Prostate gland (tissue), 2 donors: ENCODE measurements around the gene OR2T12. TPM values are rescaled to one million over a fixed set of nuclear protein-coding genes. Genes with fewer than 3 reads are reported as not detected.
A peak's percentile ranks its signal among the peaks of the same experiment; 100 is the strongest.
"Not testable (repeated sequence)": the region's sequence is repeated elsewhere in the genome, so short reads cannot be mapped to it uniquely, and the experiment has no call there.

Source experiments
- DNase-seq: peaks from one replicate; pipeline ENCODE4 v3.0.0-alpha.2; 2019; ENCODE audit warnings: low spot score
- H3K27ac ChIP-seq, 2 donors: fragments of 200-600 bp; sonication (generic); 2 replicates each; pipeline ENCODE4 v1.5.1; 2017 to 2019
- H3K27me3 ChIP-seq: fragments of 200-600 bp; sonication (generic); replicated peaks from 2 replicates; pipeline ENCODE4 v1.5.1; 2019; ENCODE audit not compliant: insufficient read depth
- H3K36me3 ChIP-seq, 2 donors: fragments of 200-600 bp; sonication (generic); 1 replicate in 1 of 2; 2 replicates in 1 of 2; pipeline versions ENCODE4 v1.5.1 to v1.8.1; 2017 to 2019
- H3K4me1 ChIP-seq: fragments of 200-600 bp; sonication (generic); replicated peaks from 2 replicates; pipeline ENCODE4 v1.5.1; 2019
- H3K4me3 ChIP-seq, 2 donors: fragments of 200-600 bp; sonication (generic); 2 replicates each; pipeline ENCODE4 v1.5.1; 2017 to 2019
- H3K9me3 ChIP-seq: fragments of 200-600 bp; sonication (generic); 2 replicates; pipeline ENCODE4 v1.5.1; 2017
- CTCF ChIP-seq, 4 experiments: fragments of 200-600 bp in 2 of 4; fragments of 450-650 bp in 2 of 4; sonication (generic) in 2 of 4; IDR thresholded peaks; 1 replicate in 3 of 4; 2 replicates in 1 of 4; pipeline ENCODE4 v1.5.1; 2016 to 2019; ENCODE audit warnings: antibody characterized with exemption in 4 of 4, mild to moderate bottlenecking in 2 of 4, moderate library complexity in 2 of 4
- POLR2A ChIP-seq: fragments of 450-650 bp; IDR thresholded peaks from one replicate; pipeline ENCODE4 v1.6.1; 2016; ENCODE audit warnings: antibody characterized with exemption, mild to moderate bottlenecking
- POLR2AphosphoS5 ChIP-seq: sonication (generic); formaldehyde crosslinking; IDR thresholded peaks from one replicate; pipeline ENCODE4 v1.6.1; 2017; ENCODE audit warnings: antibody characterized with exemption
- WGBS: methylation state at CpG from one replicate; pipeline ENCODE4 v1.1.5; 2018; 5-methylcytosine and 5-hydroxymethylcytosine counted together
- intact Hi-C: fragments of 100-400 bp; cut with DNase I; formaldehyde crosslinking; loops from one replicate; pipeline ENCODE4 v1.14.2; 2022
- total RNA-seq, 2 donors: library from RNA; depleted of rRNA; stranded (reverse); fragments of >200 nt; gene quantifications; one replicate each; pipeline ENCODE4 v1.1.0, GENCODE V29; 2016

Gene OR2T12
- total RNA-seq, 2 donors from 2014 or later = not detected

GRCh38 chr1:248268178-248268577 is 35.0 kb downstream of the OR2T12 start:
- Histone ChIP-seq H3K36me3 (no peaks in the 10 kb centered on the region), H3K27ac (no peak overlapping the region), H3K27me3 (no peaks in the 10 kb centered on the region), H3K4me1 (no peaks in the 10 kb centered on the region), H3K4me3 (no peak overlapping the region), H3K9me3 (no peaks in the 10 kb centered on the region)
- intact Hi-C loops = no loop called here
- TF ChIP-seq POLR2AphosphoS5 (no peak), POLR2A (no peak), CTCF (IDR thresholded peaks at IDR 0.05) (no peak)
- DNase-seq = no peak
- WGBS = 73% methylated on average over 4 of the region's 4 CpGs

- H3K27ac ChIP-seq, H3K4me3 ChIP-seq, intact Hi-C loops, DNase-seq, H3K4me1 ChIP-seq, H3K9me3 ChIP-seq, H3K27me3 ChIP-seq, H3K36me3 ChIP-seq: not testable (repeated sequence)
- 92% methylated on average over 1 of the region's 1 CpG for WGBS
Observed at GRCh38 chr1:248259309-248259708, 43.9 kb downstream of the OR2T12 start.

- TF ChIP-seq CTCF (IDR thresholded peaks at IDR 0.05) (peak in 2 of 4 experiments; percentile 33 to 43), POLR2A (no peak)
- H3K9me3 ChIP-seq = no peaks in the 10 kb centered on the region
- no peaks in the 10 kb centered on the region for H3K36me3 ChIP-seq
- DNase-seq = no peak
- H3K4me1 ChIP-seq = no peaks in the 10 kb centered on the region
- no peaks in the 10 kb centered on the region for H3K27me3 ChIP-seq
- no peak overlapping the region for H3K4me3 ChIP-seq
- intact Hi-C loops = no loop called here
- no peak overlapping the region for H3K27ac ChIP-seq
- 16% methylated on average over 14 of the region's 14 CpGs for WGBS
Observed at GRCh38 chr1:248243204-248243603, 60.0 kb downstream of the OR2T12 start.

Other genes starting within 250 kb of the OR2T12 start
- gene OR2L13, start 208.2 kb downstream of the OR2T12 start, total RNA-seq = not detected
- gene OR2M5, start 158.3 kb downstream of the OR2T12 start, total RNA-seq = not detected
- gene OR2M2, start 128.6 kb downstream of the OR2T12 start, total RNA-seq = not detected
- under 1 TPM in 1 of 2 donors, not detected in 1; 0.06 TPM for gene OR2M3, start 106.2 kb downstream of the OR2T12 start, total RNA-seq
- gene OR2M4, start 72.0 kb downstream of the OR2T12 start, total RNA-seq = under 1 TPM in 1 of 2 donors, not detected in 1; 0.11 TPM
- gene OR2T33, start 25.4 kb downstream of the OR2T12 start, total RNA-seq = not detected
- not detected for gene OR2M7, start 21.1 kb upstream of the OR2T12 start, total RNA-seq
- gene OR14C36, start 45.4 kb upstream of the OR2T12 start, total RNA-seq = under 1 TPM in 1 of 2 donors, not detected in 1; 0.68 TPM
- not detected for gene OR2T4, start 58.2 kb upstream of the OR2T12 start, total RNA-seq
- gene OR2T6, start 72.3 kb upstream of the OR2T12 start, total RNA-seq = under 1 TPM in 1 of 2 donors, not detected in 1; 0.11 TPM
- not detected for gene OR2T1, start 99.6 kb upstream of the OR2T12 start, total RNA-seq
- gene OR2T2, start 142.2 kb upstream of the OR2T12 start, total RNA-seq = not detected
- 1 to 10 TPM in 1 of 2 donors, not detected in 1; 1.5 TPM for gene OR2T3, start 169.9 kb upstream of the OR2T12 start, total RNA-seq
- not detected for gene OR2T5, start 185.2 kb upstream of the OR2T12 start, total RNA-seq
- gene OR2G6, start 204.6 kb upstream of the OR2T12 start, total RNA-seq = under 1 TPM in 1 of 2 donors, not detected in 1; 0.34 TPM